HCT116 (cell line): Measurements from ENCODE around the gene KIFC3. TPM values are rescaled to one million over a fixed set of nuclear protein-coding genes. Genes with fewer than 3 reads are reported as not detected.

Experiments
- ATAC-seq: fragments of 200-7000 bp; cut with Tn5 transposase; 2 replicates; pipeline ENCODE4 v1.9.1; 2020; ENCODE audit warnings: mild to moderate bottlenecking, moderate library complexity
- BruUV-seq: library from RNA; stranded (reverse); fragments of 400-500 nt; replicated peaks from 2 replicates; lab custom pipeline; 2021; lab: Mats Ljungman, UMichigan
- CTCF ChIA-PET: fragments of 300-600 bp; sonication (Branson Sonifier 250); formaldehyde crosslinking; loops from one replicate; lab custom pipeline; 2021; ENCODE audit warnings: antibody characterized with exemption; lab: Charles Lee
- POLR2A ChIA-PET: fragments of 300-600, 350-600 bp; sonication (Branson Sonifier 250); formaldehyde crosslinking; loops from one replicate; lab custom pipeline; 2021; ENCODE audit warnings: antibody characterized with exemption; lab: Charles Lee
- RAD21 ChIA-PET, 2 experiments: fragments of 300-600 bp; sonication (Branson Sonifier 250); formaldehyde crosslinking; loops; one replicate each; lab custom pipeline; 2023; ENCODE audit warnings: low total read pairs in 2 of 2; ENCODE audit not compliant: uncharacterized antibody in 2 of 2, unreplicated experiment in 2 of 2, low non-redundant PET in 1 of 2; lab: Charles Lee
- DNase-seq: peaks from one replicate; pipeline ENCODE4 v3.0.0-alpha.2; 2010; ENCODE audit warnings: low read depth, low spot score
- H2AFZ ChIP-seq: fragments of 200-600 bp; shearing (Covaris generic), sonication (generic); 2 replicates; pipeline ENCODE4 v1.6.1; 2017; ENCODE audit warnings: low read depth, mixed run types, mixed read lengths, antibody characterized with exemption, low read length; ENCODE audit not compliant: poor library complexity, severe bottlenecking
- H3K27ac ChIP-seq: 2 replicates; pipeline ENCODE4 v1.5.1; 2012; ENCODE audit warnings: low read depth, low read length
- H3K27me3 ChIP-seq: fragments of 200-600 bp; sonication (generic); 2 replicates; pipeline ENCODE4 v1.6.1; 2016; ENCODE audit warnings: mixed run types, low read length, mixed read lengths; ENCODE audit not compliant: insufficient read depth
- H3K36me3 ChIP-seq, 2 experiments: fragments of 200-500 bp in 1 of 2; fragments of 200-600 bp in 1 of 2; sonication (Bioruptor generic) in 1 of 2; sonication (generic) in 1 of 2; 2 replicates each; pipeline versions ENCODE4 v1.5.1 to v1.6.1; 2014 to 2016; ENCODE audit warnings: low read length in 2 of 2, inconsistent platforms in 1 of 2, mixed read lengths in 1 of 2, mixed run types in 1 of 2; ENCODE audit not compliant: insufficient read depth in 2 of 2, control insufficient read depth in 1 of 2
- H3K4me1 ChIP-seq, 2 experiments: fragments of 200-600 bp in 1 of 2; sonication (generic) in 1 of 2; 2 replicates each; pipeline versions ENCODE4 v1.5.1 to v1.6.1; 2012 to 2017; ENCODE audit warnings: low read length in 2 of 2, inconsistent platforms in 1 of 2, mild to moderate bottlenecking in 1 of 2, mixed read lengths in 1 of 2, mixed run types in 1 of 2, moderate library complexity in 1 of 2; ENCODE audit not compliant: insufficient read depth in 2 of 2, control insufficient read depth in 1 of 2
- H3K4me2 ChIP-seq: fragments of 200-600 bp; sonication (generic); 2 replicates; pipeline ENCODE4 v1.6.1; 2017; ENCODE audit warnings: mixed run types, low read length, mixed read lengths
- H3K4me3 ChIP-seq, 2 experiments: fragments of 200-600 bp in 1 of 2; sonication (generic) in 1 of 2; replicated peaks in 1 of 2; 2 replicates each; pipeline ENCODE4 v1.5.1; 2011 to 2016; ENCODE audit warnings: low read length in 2 of 2, control low read depth in 1 of 2, low read depth in 1 of 2, mild to moderate bottlenecking in 1 of 2, mixed read lengths in 1 of 2, mixed run types in 1 of 2
- H3K79me2 ChIP-seq: fragments of 200-600 bp; sonication (generic); 2 replicates; pipeline ENCODE4 v1.6.1; 2017; ENCODE audit warnings: mild to moderate bottlenecking, mixed run types, low read length, moderate library complexity, mixed read lengths; ENCODE audit not compliant: insufficient read depth
- H3K9ac ChIP-seq: fragments of 200-600 bp; sonication (generic); 2 replicates; pipeline ENCODE4 v1.6.1; 2016; ENCODE audit warnings: low read length, mixed read lengths
- H3K9me2 ChIP-seq: fragments of 200-600 bp; sonication (generic), shearing (Covaris generic); 2 replicates; pipeline ENCODE4 v1.6.1; 2017; ENCODE audit warnings: mixed run types, mild to moderate bottlenecking, moderate library complexity; ENCODE audit not compliant: insufficient read depth
- H3K9me3 ChIP-seq, 2 experiments: fragments of 200-500 bp in 1 of 2; fragments of 200-600 bp in 1 of 2; sonication (Bioruptor generic) in 1 of 2; sonication (generic) in 1 of 2; 2 replicates each; pipeline ENCODE4 v1.6.1; 2014 to 2017; ENCODE audit warnings: low read length in 2 of 2, mixed read lengths in 2 of 2, inconsistent platforms in 1 of 2, low read depth in 1 of 2, mild to moderate bottlenecking in 1 of 2, mixed run types in 1 of 2, moderate library complexity in 1 of 2; ENCODE audit not compliant: control insufficient read depth in 1 of 2, insufficient read depth in 1 of 2
- H4K20me1 ChIP-seq: fragments of 200-600 bp; sonication (generic), shearing (Covaris generic); 2 replicates; pipeline ENCODE4 v1.6.1; 2017; ENCODE audit warnings: mixed run types, mild to moderate bottlenecking, moderate library complexity; ENCODE audit not compliant: insufficient read depth
- ATF3 ChIP-seq: IDR thresholded peaks from 2 replicates; pipeline ENCODE4 v1.6.1; 2012
- CBX3 ChIP-seq: IDR thresholded peaks from 2 replicates; pipeline ENCODE4 v1.6.1; 2012; ENCODE audit warnings: low read depth
- EGR1 ChIP-seq: IDR thresholded peaks from 2 replicates; pipeline ENCODE4 v1.6.1; 2012; ENCODE audit warnings: low read depth
- ELF1 ChIP-seq: IDR thresholded peaks from 2 replicates; pipeline ENCODE4 v1.6.1; 2012; ENCODE audit warnings: low read depth, borderline replicate concordance
- EZH2 ChIP-seq: fragments of 200-600 bp; sonication (generic); IDR thresholded peaks from 2 replicates; pipeline ENCODE4 v1.6.1; 2017; ENCODE audit warnings: antibody characterized with exemption, mixed run types
- EZH2phosphoT487 ChIP-seq: fragments of 200-600 bp; IDR thresholded peaks from 2 replicates; pipeline ENCODE4 v1.6.1; 2018; ENCODE audit warnings: antibody characterized with exemption, borderline replicate concordance
- FOSL1 ChIP-seq: IDR thresholded peaks from 2 replicates; pipeline ENCODE4 v1.6.1; 2012; ENCODE audit warnings: low read depth
- JUND ChIP-seq: IDR thresholded peaks from 2 replicates; pipeline ENCODE4 v1.6.1; 2012
- POLR2A ChIP-seq: IDR thresholded peaks from 2 replicates; pipeline ENCODE4 v1.7.0; 2011; ENCODE audit warnings: borderline replicate concordance; ENCODE audit not compliant: insufficient read depth, insufficient read length; ENCODE audit errors: extremely low read depth
- POLR2AphosphoS5 ChIP-seq: IDR thresholded peaks from 2 replicates; pipeline ENCODE4 v1.6.1; 2011; ENCODE audit warnings: mild to moderate bottlenecking, low read depth, low read length, moderate library complexity
- REST ChIP-seq: IDR thresholded peaks from 2 replicates; pipeline ENCODE4 v1.6.1; 2012; ENCODE audit warnings: low read depth
- SIN3A ChIP-seq: IDR thresholded peaks from 2 replicates; pipeline ENCODE4 v1.6.1; 2012; ENCODE audit warnings: low read depth
- TCF7L2 ChIP-seq: IDR thresholded peaks from 2 replicates; pipeline ENCODE4 v1.7.0; 2011; ENCODE audit warnings: borderline replicate concordance, inconsistent platforms; ENCODE audit not compliant: insufficient read depth, insufficient read length; ENCODE audit errors: extremely low read depth
- ZBTB33 ChIP-seq: IDR thresholded peaks from 2 replicates; pipeline ENCODE4 v1.6.1; 2011; ENCODE audit warnings: mild to moderate bottlenecking, low read length, moderate library complexity; ENCODE audit not compliant: insufficient replicate concordance; ENCODE audit errors: extremely low read depth
- ZNF274 ChIP-seq: fragments of 200-500 bp; sonication (Bioruptor generic); IDR thresholded peaks from 2 replicates; pipeline ENCODE4 v1.6.1; 2014; ENCODE audit warnings: mild to moderate bottlenecking, low read depth, low read length, inconsistent platforms
- intact Hi-C: fragments of 100-400 bp; cut with micrococcal nuclease; formaldehyde crosslinking; loops from 2 replicates; pipeline ENCODE4 v1.10.0; 2022
- total RNA-seq: library from RNA; stranded (reverse); gene quantifications from one replicate; pipeline ENCODE4 v1.2.1, GENCODE V29; 2021; ENCODE audit not compliant: unreplicated experiment

Gene KIFC3
- total RNA-seq, 1 experiment from 2014 or later, result 31.9 TPM

GRCh38 chr16:57759131-57759530, 43.2 kb downstream of the KIFC3 start (continued):
- TF ChIP-seq TCF7L2 (no peak), ELF1 (no peak), CBX3 (no peak), EZH2 (no peak), ZBTB33 (no peak)

- Histone ChIP-seq H3K4me2 (no peak overlapping the region), H3K27ac (no peak overlapping the region), H3K27me3 (no peaks in the 10 kb centered on the region), H3K36me3 (0 out of 4 replicates have a peak, but pooled peaks cover 0 to 2% of the 10 kb centered on the region in 2 experiments), H2AFZ (no peak overlapping the region), H3K4me3 (no peak overlapping the region), H4K20me1 (no peaks in the 10 kb centered on the region), H3K4me1 (peaks cover under 1 to 5% of the 10 kb centered on the region in 2 experiments; a peak in 2 of 4 replicates), H3K9ac (no peak overlapping the region), H3K9me2 (no peaks in the 10 kb centered on the region), H3K9me3 (no peaks in the 10 kb centered on the region), H3K79me2 (no peaks in the 10 kb centered on the region)
- ChIA-PET RAD21 (no interaction called here), CTCF (interaction anchor here (0.7 to 3.2 kb wide), 3 partner anchors 104 to 240 kb away, joined by 3 to 18 read pairs (median 3); no protein-coding TSS in a partner anchor), POLR2A (no interaction called here)
- intact Hi-C loops, result loop anchor here (10.0 kb wide), 1 partner anchor 136 kb away; no protein-coding TSS in a partner anchor
- no TSS peak for BruUV-seq
- DNase-seq (no peak), ATAC-seq (no peak)
- TF ChIP-seq ZBTB33, result no peak
- TF ChIP-seq POLR2AphosphoS5, result no peak
- no peak for TF ChIP-seq SIN3A
- no peak for TF ChIP-seq EZH2
- no peak for TF ChIP-seq FOSL1
- no peak for TF ChIP-seq TCF7L2
- TF ChIP-seq ATF3, result no peak
- TF ChIP-seq CBX3, result no peak
- TF ChIP-seq EZH2phosphoT487, result no peak
- no peak for TF ChIP-seq REST
- TF ChIP-seq EGR1, result no peak
- no peak for TF ChIP-seq POLR2A
- TF ChIP-seq ZNF274, result no peak
- no peak for TF ChIP-seq JUND
Measured at GRCh38 chr16:57758331-57759117, 43.8 kb downstream of the KIFC3 start.
